Pancreas (tissue), 10 donors: ENCODE results near the gene ZNF285. TPM values are rescaled to one million over a fixed set of nuclear protein-coding genes. Genes with fewer than 3 reads are reported as not detected.

Experiments
- ATAC-seq, 4 donors: fragments of 200-7000 bp; cut with Tn5 transposase; one replicate each; pipeline versions ENCODE4 v1.8.0 to v1.9.1; 2020; ENCODE audit warnings: mild to moderate bottlenecking in 4 of 4, moderate library complexity in 4 of 4
- DNase-seq, 6 donors: peaks; one replicate each; pipeline ENCODE4 v3.0.0-alpha.2; 2020
- FAIRE-seq: peaks from 2 replicates; lab custom pipeline; 2012; peaks lifted over from hg19 to GRCh38; lab: Jason Lieb, UNC
- H3K27ac ChIP-seq, 4 donors: fragments of 200-600 bp; sonication (generic); 1 replicate in 3 of 4; 2 replicates in 1 of 4; pipeline versions ENCODE4 v1.5.0 to v1.8.0; 2020
- H3K27me3 ChIP-seq, 4 donors: fragments of 200-600 bp; one replicate each; pipeline ENCODE4 v1.8.0; 2021
- H3K36me3 ChIP-seq, 3 donors: fragments of 200-600 bp; sonication (generic) in 1 of 3; one replicate each; pipeline versions ENCODE4 v1.5.0 to v1.8.0; 2020 to 2021
- H3K4me1 ChIP-seq, 3 donors: fragments of 200-600 bp; one replicate each; pipeline ENCODE4 v1.8.0; 2021
- H3K4me3 ChIP-seq, 4 donors: fragments of 200-600 bp; sonication (generic) in 2 of 4; one replicate each; pipeline versions ENCODE4 v1.5.0 to v1.8.0; 2020 to 2021
- H3K9me3 ChIP-seq, 4 donors: fragments of 200-600 bp; one replicate each; pipeline ENCODE4 v1.8.0; 2021
- WGBS, 2 donors: extraction: QIAGEN DNeasy Blood & Tissue Kit; methylation state at CpG; one replicate each; pipeline ENCODE4 v1.1.7; 2013; 5-methylcytosine and 5-hydroxymethylcytosine counted together
- intact Hi-C, 3 donors: fragments of 100-400 bp; cut with DNase I; formaldehyde crosslinking; loops; one replicate each; pipeline versions ENCODE4 v1.11.1 to v1.14.2; 2022
- polyA plus RNA-seq, 2 donors: library from polyadenylated mRNA; stranded (reverse); fragments of 200-250 nt; gene quantifications; one replicate each; pipeline ENCODE4 v1.2.3, GENCODE V29; 2013
- total RNA-seq, 6 donors: library from RNA; stranded (reverse); fragmentation: NEBNext Ultra II Directional in 4 of 6; extraction: Animal tissue kit (Norgen Biotek cat#: 25700) in 4 of 6; gene quantifications; one replicate each; pipeline versions ENCODE4 v1.2.1 to v1.2.4, GENCODE V29; 2021 to 2023
- TF ChIP-seq, protein P1 (sequence below), 4 donors: fragments of 200-600 bp; sonication (generic) in 3 of 4; IDR thresholded peaks; one replicate each; pipeline versions ENCODE4 v1.5.0 to v1.8.0; 2021; ENCODE audit warnings: antibody characterized with exemption in 4 of 4
- donor health status: healthy with polysubstance abuse.
- donor health status: DM: no; HTN: no; CAD: no; lungs with moderate emphysema.
- donor health status: DM: no; HTN: no; CAD: no.
- donor health status: control.
- donor health status: control.
- donor health status: Bipolar disorder and iron deficiency.
- donor health status: DM: yes; HTN: yes; CAD: no.
- donor health status: DM: no; HTN: no; CAD: no.
- donor health status: DM: no; HTN: no; CAD: no.
- donor health status: DM: yes; HTN: yes; CAD: no.

Gene ZNF285
- 1 to 10 TPM in 4 of 6 donors, under 1 TPM in 2; 0.67 to 3.2 (median 1.2) TPM for total RNA-seq
- 1 to 10 TPM in 1 of 2 donors, under 1 TPM in 1; 0.80 to 1.9 TPM for polyA plus RNA-seq

DNA sequence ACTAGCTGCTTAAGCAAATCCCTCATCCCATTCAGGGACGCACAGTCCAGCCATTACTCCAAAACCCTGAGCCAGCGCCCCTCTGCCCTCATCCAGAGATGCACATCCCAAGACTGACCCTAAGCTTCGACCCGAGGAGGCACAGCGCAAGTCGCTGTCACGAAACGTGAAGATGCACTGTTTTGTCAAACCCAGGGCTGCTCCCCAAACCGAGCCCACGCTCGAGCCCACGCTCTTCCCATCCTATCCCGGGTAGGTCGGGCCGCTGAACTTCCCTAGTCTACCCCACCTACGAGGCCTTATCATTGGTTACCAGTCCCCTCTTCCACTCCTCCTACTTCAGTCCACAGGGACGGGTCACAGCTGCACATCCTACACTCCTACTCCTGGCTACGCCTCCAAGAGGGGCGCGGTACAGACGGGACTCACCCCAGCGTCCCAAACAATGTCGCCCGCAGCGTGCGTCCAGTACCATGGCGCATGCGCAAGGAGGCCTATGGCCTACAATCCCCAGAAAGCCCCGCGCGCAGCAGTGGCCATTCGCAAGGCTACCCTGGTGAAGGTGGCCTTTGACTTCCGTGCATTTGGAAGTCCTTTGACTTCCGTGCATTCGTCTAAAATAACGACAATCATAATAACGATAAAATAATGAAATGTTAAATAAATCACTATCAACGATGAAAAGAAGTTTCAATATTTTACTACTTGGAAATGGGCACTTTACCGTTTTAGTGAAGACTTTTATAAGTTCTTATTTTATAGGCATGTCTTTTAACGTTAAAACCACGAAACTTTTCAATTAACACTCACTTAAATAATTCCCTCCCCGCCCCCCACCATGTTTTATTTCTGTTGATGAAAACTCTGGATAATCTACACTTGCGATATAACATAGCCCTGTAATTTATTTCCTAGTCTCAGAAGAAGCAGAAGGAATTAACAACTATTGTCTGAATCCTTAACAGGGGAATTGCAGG lies at the start of gene ZNF285:
ZNF285 (minus strand) TSS at position 470 of the 977 bp plus-strand sequence. CDS start 4,395 bp downstream, outside the sequence.
- Histone ChIP-seq H3K27ac (peak within 1 kb of the TSS in 1 of 4 donors; percentile 23), H3K4me1 (no peaks in the 10 kb centered on the region), H3K36me3 (no peaks in the 10 kb centered on the region), H3K4me3 (peak within 1 kb of the TSS; percentile 20 to 61 (median 48)), H3K27me3 (no peaks in the 10 kb centered on the region), H3K9me3 (no peaks in the 10 kb centered on the region)
- peak; percentile 99 to 100 (median 100) for ATAC-seq
- DNase-seq: peak; percentile 86 to 96 (median 88)
- FAIRE-seq: no peak
- TF ChIP-seq, protein P1, sequence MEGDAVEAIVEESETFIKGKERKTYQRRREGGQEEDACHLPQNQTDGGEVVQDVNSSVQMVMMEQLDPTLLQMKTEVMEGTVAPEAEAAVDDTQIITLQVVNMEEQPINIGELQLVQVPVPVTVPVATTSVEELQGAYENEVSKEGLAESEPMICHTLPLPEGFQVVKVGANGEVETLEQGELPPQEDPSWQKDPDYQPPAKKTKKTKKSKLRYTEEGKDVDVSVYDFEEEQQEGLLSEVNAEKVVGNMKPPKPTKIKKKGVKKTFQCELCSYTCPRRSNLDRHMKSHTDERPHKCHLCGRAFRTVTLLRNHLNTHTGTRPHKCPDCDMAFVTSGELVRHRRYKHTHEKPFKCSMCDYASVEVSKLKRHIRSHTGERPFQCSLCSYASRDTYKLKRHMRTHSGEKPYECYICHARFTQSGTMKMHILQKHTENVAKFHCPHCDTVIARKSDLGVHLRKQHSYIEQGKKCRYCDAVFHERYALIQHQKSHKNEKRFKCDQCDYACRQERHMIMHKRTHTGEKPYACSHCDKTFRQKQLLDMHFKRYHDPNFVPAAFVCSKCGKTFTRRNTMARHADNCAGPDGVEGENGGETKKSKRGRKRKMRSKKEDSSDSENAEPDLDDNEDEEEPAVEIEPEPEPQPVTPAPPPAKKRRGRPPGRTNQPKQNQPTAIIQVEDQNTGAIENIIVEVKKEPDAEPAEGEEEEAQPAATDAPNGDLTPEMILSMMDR (IDR thresholded peaks at IDR 0.05): no peak
- intact Hi-C loops: no loop called here
- WGBS, 2 donors: 6 to 7% methylated on average over 43 of the region's 43 CpGs

DNA sequence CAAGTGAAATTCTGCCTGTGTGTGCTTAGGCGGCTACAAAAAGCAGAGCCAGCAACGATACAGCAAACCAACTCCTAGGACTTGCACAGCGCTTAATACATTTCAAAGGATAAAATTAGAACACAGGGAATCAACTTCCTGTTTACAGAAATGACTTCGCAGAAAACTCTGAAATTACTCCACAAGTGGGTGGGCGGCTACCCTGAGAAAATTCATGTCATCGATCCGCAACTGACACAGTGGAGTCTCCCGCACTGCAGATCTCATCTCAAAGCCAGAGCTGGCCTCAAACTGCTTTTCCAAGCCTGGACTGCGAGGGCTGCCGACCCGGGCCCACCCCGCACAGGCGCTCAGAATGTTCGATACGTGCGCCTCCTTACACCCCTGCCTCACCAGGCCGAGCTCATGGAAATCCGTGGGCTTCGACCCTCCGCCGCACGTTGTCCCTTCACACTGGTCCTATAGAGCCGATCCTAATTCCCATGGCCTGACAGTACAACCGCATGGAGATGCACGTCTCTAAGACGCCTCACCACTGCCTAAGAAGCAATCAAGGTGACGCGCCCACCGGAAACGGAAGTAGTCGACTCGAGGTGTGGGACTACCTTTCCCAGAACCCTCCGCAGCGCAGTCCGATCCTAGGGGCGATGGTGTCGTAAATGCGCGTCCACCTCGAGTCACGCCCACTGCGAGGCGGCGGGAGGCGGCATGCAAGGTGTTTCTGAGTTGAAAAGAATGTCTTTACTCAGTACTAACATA lies 46.7 kb upstream of the ZNF285 start, which contains the start of gene ZNF229:
ZNF229 (minus strand) TSS at position 557 of the 759 bp plus-strand sequence. CDS start 5,625 bp downstream, outside the sequence.
- H3K27me3 ChIP-seq: no peaks in the 10 kb centered on the region
- H3K4me1 ChIP-seq: peaks cover 0 to 4% (median 3%) of the 10 kb centered on the region in 3 donors
- FAIRE-seq (no peak), DNase-seq (peak; percentile 80 to 94 (median 88)), ATAC-seq (peak; percentile 100)
- TF ChIP-seq, protein P1 (IDR thresholded peaks at IDR 0.05): no peak
- H3K27ac ChIP-seq: no peak within 1 kb of the TSS
- 3% methylated on average over 45 of the region's 45 CpGs for WGBS, 2 donors
- no peaks in the 10 kb centered on the region for H3K9me3 ChIP-seq
- H3K36me3 ChIP-seq: peaks cover 0 to 2% (median 0%) of the 10 kb centered on the region in 3 donors
- peak within 1 kb of the TSS; percentile 43 to 77 (median 71) for H3K4me3 ChIP-seq
- intact Hi-C loops: no loop called here

DNA sequence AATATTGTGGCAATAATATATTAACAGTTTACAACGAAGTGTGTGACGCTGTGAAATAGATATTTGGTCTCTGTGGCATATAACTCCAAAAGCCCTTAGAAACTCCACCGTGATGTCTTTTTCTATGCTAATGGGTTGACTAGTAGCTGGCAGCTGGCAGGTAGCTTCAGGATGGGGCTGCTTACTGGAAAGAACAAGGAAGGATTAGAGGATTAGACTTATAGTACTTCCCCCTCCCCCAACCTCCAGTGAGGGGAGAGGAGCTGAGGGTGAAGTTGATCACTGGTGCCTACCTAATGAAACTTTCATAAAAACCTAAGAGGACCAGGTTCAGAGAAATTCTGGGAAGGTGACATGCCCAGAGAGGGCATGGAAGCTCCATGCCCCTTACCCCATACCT lies 37.0 kb upstream of the ZNF285 start:
- no peak for ATAC-seq
- Histone ChIP-seq H3K4me3 (no peak overlapping the region), H3K27ac (no peak overlapping the region), H3K36me3 (peaks cover 0 to 20% (median 0%) of the 10 kb centered on the region in 3 donors), H3K4me1 (no peaks in the 10 kb centered on the region), H3K9me3 (no peaks in the 10 kb centered on the region), H3K27me3 (no peaks in the 10 kb centered on the region)
- intact Hi-C loops: no loop called here
- no peak for DNase-seq
- no peak for FAIRE-seq
- TF ChIP-seq, protein P1 (IDR thresholded peaks at IDR 0.05): no peak
- WGBS, 2 donors: 95 to 97% methylated on average over 3 of the region's 3 CpGs

DNA sequence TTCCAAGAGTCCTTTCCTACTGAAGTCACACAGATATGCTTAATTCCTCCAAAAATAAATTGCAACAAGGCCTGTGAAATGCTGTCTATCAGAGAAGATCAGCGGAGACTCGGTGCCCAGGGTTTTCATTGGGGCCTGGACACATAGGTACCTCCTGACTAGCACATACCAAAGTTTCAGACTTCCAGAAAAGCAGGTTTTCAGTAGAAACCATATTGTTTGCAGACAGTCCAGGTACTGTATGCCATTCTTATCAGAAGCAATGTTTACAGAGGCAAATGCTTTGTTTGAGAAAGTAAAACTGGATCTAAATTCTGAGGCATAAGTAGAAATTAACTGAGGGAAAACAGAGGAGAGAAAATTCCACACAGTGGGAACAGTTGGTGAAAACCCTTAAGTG lies 34.0 kb upstream of the ZNF285 start:
- DNase-seq (no peak), ATAC-seq (no peak), FAIRE-seq (no peak)
- Histone ChIP-seq H3K4me3 (no peak overlapping the region), H3K27me3 (no peaks in the 10 kb centered on the region), H3K9me3 (no peaks in the 10 kb centered on the region), H3K4me1 (no peaks in the 10 kb centered on the region), H3K36me3 (peaks cover 0 to 22% (median 7%) of the 10 kb centered on the region in 3 donors), H3K27ac (no peak overlapping the region)
- intact Hi-C loops: no loop called here
- TF ChIP-seq, protein P1 (IDR thresholded peaks at IDR 0.05): no peak
- WGBS, 2 donors: 82 to 84% methylated on average over 2 of the region's 2 CpGs
